ENCODE results near the gene CHAMP1. TPM values are rescaled to one million over a fixed set of nuclear protein-coding genes. Genes with fewer than 3 reads are reported as not detected.

Gene CHAMP1
- total and polyA plus RNA-seq, 2 of the 13 experiments (the other 11 are each of a cell fraction or from before 2014, with no cell fraction given): 8.4 to 9.7 TPM

DNA sequence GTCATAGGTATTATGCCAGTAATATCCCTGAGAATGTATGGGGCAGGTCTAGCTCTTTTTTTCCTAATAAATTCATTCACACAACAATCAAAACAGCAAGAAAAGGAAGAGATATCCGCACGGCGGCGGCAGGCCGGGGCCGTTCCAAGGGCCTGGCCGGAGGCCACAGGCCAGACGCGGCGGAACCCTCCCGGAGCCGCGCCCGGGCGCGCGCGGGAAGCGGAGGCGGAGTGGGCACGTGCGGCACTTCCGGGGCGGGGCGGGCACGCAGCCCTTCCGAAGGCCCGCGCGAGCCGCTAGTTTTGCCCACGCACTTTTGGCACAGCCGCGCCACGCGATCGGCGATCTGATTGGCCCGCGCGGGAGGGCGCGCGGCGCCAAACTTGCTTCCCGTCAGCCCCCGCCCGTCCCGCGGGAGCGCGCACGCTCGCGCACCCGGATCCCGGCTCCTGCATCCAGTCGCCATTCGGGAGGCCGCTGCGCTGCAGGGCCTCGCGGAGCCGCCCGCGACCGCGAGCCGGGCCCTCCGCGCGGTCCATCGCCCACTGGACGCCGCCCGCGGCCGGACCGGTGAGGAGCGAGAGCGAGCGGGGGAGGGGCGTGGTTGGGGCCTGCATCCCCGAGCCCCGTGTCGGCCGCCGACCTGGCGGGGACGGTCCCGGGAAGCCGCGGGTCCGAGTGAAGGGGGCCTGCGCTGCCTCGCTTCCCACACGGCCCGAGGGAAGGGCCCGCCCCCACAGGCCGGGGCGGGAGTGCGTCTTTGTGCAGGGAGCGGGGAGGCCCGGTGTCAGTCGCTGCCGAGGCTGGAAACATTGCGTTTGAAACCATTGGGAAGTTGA is at the start of gene CHAMP1 (continued):
- TF ChIP-seq ZNF335 (CRISPR knock-in tag; IDR thresholded peaks at IDR 0.05): no peak
- TF ChIP-seq NFKBIZ (CRISPR knock-in tag; IDR thresholded peaks at IDR 0.05): 0 out of 2 replicates have a peak, but pooled peaks have one; percentile 26
- TF ChIP-seq, protein P1, sequence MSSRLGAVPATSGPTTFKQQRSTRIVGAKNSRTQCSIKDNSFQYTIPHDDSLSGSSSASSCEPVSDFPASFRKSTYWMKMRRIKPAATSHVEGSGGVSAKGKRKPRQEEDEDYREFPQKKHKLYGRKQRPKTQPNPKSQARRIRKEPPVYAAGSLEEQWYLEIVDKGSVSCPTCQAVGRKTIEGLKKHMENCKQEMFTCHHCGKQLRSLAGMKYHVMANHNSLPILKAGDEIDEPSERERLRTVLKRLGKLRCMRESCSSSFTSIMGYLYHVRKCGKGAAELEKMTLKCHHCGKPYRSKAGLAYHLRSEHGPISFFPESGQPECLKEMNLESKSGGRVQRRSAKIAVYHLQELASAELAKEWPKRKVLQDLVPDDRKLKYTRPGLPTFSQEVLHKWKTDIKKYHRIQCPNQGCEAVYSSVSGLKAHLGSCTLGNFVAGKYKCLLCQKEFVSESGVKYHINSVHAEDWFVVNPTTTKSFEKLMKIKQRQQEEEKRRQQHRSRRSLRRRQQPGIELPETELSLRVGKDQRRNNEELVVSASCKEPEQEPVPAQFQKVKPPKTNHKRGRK (CRISPR knock-in tag; IDR thresholded peaks at IDR 0.05): no peak
- no peak for TF ChIP-seq ARHGAP35 (CRISPR knock-in tag; IDR thresholded peaks at IDR 0.05; ENCODE audit: borderline replicate concordance)
- TF ChIP-seq, protein P2, sequence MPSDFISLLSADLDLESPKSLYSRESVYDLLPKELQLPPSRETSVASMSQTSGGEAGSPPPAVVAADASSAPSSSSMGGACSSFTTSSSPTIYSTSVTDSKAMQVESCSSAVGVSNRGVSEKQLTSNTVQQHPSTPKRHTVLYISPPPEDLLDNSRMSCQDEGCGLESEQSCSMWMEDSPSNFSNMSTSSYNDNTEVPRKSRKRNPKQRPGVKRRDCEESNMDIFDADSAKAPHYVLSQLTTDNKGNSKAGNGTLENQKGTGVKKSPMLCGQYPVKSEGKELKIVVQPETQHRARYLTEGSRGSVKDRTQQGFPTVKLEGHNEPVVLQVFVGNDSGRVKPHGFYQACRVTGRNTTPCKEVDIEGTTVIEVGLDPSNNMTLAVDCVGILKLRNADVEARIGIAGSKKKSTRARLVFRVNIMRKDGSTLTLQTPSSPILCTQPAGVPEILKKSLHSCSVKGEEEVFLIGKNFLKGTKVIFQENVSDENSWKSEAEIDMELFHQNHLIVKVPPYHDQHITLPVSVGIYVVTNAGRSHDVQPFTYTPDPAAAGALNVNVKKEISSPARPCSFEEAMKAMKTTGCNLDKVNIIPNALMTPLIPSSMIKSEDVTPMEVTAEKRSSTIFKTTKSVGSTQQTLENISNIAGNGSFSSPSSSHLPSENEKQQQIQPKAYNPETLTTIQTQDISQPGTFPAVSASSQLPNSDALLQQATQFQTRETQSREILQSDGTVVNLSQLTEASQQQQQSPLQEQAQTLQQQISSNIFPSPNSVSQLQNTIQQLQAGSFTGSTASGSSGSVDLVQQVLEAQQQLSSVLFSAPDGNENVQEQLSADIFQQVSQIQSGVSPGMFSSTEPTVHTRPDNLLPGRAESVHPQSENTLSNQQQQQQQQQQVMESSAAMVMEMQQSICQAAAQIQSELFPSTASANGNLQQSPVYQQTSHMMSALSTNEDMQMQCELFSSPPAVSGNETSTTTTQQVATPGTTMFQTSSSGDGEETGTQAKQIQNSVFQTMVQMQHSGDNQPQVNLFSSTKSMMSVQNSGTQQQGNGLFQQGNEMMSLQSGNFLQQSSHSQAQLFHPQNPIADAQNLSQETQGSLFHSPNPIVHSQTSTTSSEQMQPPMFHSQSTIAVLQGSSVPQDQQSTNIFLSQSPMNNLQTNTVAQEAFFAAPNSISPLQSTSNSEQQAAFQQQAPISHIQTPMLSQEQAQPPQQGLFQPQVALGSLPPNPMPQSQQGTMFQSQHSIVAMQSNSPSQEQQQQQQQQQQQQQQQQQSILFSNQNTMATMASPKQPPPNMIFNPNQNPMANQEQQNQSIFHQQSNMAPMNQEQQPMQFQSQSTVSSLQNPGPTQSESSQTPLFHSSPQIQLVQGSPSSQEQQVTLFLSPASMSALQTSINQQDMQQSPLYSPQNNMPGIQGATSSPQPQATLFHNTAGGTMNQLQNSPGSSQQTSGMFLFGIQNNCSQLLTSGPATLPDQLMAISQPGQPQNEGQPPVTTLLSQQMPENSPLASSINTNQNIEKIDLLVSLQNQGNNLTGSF (CRISPR knock-in tag; IDR thresholded peaks at IDR 0.05): peak; percentile 62
- peak; percentile 77 for TF ChIP-seq KMT2B (CRISPR knock-in tag; IDR thresholded peaks at IDR 0.05)
- TF ChIP-seq, protein P3, sequence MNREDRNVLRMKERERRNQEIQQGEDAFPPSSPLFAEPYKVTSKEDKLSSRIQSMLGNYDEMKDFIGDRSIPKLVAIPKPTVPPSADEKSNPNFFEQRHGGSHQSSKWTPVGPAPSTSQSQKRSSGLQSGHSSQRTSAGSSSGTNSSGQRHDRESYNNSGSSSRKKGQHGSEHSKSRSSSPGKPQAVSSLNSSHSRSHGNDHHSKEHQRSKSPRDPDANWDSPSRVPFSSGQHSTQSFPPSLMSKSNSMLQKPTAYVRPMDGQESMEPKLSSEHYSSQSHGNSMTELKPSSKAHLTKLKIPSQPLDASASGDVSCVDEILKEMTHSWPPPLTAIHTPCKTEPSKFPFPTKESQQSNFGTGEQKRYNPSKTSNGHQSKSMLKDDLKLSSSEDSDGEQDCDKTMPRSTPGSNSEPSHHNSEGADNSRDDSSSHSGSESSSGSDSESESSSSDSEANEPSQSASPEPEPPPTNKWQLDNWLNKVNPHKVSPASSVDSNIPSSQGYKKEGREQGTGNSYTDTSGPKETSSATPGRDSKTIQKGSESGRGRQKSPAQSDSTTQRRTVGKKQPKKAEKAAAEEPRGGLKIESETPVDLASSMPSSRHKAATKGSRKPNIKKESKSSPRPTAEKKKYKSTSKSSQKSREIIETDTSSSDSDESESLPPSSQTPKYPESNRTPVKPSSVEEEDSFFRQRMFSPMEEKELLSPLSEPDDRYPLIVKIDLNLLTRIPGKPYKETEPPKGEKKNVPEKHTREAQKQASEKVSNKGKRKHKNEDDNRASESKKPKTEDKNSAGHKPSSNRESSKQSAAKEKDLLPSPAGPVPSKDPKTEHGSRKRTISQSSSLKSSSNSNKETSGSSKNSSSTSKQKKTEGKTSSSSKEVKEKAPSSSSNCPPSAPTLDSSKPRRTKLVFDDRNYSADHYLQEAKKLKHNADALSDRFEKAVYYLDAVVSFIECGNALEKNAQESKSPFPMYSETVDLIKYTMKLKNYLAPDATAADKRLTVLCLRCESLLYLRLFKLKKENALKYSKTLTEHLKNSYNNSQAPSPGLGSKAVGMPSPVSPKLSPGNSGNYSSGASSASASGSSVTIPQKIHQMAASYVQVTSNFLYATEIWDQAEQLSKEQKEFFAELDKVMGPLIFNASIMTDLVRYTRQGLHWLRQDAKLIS (CRISPR knock-in tag; IDR thresholded peaks at IDR 0.05): no peak
- TF ChIP-seq CC2D1A (CRISPR knock-in tag; IDR thresholded peaks at IDR 0.05): no peak
- TF ChIP-seq, protein P4, sequence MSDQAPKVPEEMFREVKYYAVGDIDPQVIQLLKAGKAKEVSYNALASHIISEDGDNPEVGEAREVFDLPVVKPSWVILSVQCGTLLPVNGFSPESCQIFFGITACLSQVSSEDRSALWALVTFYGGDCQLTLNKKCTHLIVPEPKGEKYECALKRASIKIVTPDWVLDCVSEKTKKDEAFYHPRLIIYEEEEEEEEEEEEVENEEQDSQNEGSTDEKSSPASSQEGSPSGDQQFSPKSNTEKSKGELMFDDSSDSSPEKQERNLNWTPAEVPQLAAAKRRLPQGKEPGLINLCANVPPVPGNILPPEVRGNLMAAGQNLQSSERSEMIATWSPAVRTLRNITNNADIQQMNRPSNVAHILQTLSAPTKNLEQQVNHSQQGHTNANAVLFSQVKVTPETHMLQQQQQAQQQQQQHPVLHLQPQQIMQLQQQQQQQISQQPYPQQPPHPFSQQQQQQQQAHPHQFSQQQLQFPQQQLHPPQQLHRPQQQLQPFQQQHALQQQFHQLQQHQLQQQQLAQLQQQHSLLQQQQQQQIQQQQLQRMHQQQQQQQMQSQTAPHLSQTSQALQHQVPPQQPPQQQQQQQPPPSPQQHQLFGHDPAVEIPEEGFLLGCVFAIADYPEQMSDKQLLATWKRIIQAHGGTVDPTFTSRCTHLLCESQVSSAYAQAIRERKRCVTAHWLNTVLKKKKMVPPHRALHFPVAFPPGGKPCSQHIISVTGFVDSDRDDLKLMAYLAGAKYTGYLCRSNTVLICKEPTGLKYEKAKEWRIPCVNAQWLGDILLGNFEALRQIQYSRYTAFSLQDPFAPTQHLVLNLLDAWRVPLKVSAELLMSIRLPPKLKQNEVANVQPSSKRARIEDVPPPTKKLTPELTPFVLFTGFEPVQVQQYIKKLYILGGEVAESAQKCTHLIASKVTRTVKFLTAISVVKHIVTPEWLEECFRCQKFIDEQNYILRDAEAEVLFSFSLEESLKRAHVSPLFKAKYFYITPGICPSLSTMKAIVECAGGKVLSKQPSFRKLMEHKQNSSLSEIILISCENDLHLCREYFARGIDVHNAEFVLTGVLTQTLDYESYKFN (CRISPR knock-in tag; conservative IDR thresholded peaks at IDR 0.05): no peak
